ENCODE measurements around the gene MMP14.

- TF ChIP-seq POLR2A (IDR thresholded peaks at IDR 0.05) (no peak), CTCF (IDR thresholded peaks at IDR 0.05) (no peak)
These were observed 22.0 kb upstream of the MMP14 start for GRCh38 chr14:22814373-22814772.
